Activated naive CD4-positive, alpha-beta T cell (primary cell): ENCODE data around the gene GARIN1A.
"Not testable (repeated sequence)": the region's sequence is repeated elsewhere in the genome, so short reads cannot be mapped to it uniquely, and the experiment has no call there.

ENCODE experiments used
- DNase-seq, 4 experiments: peaks; one replicate each; lab custom pipeline; 2025; lab: John Stamatoyannopoulos, UW

GARIN1A gene

DNA sequence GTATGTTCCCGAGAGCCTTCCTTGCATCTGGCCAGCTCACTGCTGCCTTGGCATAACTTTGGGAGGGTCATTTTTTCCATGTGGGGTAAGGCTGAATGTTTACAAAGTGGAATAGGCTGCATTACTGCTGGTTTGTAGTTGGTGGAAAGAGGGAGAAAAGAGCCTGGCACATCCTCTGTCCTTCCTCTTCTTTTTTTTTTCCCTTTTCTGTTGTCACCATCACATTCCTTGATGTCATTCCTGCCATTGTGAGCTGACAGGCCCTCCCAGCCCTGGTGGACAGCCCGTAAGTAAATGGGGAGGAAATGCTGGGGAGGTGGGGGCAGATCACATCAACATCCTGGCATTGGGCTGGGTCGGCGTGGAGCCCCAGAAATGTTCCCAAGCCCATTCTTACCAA, at the start of gene GARIN1A:
TSS of gene GARIN1A (plus strand) at position 301 of the 400 bp plus-strand sequence. CDS start 106 bp downstream, outside the sequence.
- DNase-seq: no peak

DNA sequence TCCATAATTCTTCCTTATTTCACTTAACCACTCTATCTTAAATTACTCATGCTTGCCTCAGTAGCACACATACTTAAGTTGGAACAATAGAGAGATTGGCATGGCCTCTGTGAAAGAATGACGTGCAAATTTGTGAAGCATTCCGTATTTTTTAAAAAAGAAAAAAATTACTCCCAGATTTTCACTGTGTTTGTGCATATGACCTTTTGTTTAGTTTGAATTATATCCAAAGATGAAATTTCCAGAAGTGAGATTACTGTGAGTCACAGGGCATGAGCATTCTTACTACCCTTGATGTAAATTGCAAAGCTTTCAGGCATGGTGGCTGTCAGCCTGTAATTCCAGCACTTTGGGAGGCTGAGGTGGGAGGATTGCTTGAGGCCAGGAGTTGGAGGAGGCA, 45.0 kb upstream of the GARIN1A start:
- not testable (repeated sequence) for DNase-seq

DNA sequence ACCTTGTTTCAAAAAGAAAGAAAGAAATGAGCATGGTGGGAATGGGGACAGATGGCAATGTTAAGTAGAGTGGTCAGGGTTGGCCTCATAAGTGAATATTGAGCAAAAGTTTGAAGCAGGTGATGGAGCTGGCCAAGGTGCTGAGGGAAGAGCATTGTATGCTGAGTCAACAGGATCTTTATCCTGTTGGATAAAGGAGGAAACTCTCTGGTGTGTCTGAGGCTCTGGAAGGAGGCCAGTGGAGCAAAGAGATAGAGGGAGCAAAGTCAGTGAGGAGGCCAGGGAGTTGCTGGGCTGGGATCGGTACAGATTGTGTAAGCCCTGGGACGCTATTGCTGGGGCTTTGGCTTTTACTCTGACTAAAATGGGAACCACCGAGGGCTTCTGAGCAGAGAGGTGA, 38.2 kb upstream of the GARIN1A start:
- not testable (repeated sequence) for DNase-seq

DNA sequence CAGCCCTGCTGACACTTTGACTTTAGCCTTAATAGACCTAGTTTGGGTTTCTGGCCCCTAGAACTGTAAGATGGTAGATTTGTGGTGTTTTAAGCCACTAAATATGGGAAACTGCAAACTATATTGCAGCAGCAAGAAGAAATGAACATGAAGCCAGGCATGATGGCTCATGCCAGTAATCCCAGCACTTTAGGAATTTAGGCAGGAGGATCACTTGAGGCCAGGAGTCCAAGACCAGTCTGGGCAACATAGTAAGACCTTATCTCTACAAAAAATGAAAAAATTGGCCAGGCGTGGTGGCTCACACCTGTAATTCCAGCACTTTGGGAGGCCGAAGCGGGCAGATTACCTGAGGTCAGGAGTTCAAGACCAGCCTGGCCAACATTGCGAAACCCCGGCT, 26.9 kb upstream of the GARIN1A start:
- DNase-seq: not testable (repeated sequence)

DNA sequence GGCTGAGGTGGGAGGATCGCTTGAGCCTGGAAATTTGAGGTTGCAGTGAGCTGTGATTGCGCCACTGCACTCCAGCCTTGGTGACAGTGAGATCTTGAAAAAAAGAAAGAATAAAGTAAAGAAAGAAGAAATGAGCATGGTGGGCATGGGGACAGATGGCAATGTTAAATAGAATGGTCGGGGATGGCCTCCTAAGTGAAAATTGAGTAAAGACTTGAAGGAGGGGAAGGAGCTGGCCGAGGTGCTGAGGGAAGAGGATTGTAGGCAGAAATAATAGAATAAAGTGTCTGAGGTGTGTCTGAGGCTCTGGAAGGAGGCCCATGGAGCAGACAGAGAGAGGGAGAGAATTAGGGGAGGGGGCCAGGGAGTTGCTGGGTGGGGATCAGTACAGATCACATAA, 26.2 kb upstream of the GARIN1A start:
- not testable (repeated sequence) for DNase-seq

DNA sequence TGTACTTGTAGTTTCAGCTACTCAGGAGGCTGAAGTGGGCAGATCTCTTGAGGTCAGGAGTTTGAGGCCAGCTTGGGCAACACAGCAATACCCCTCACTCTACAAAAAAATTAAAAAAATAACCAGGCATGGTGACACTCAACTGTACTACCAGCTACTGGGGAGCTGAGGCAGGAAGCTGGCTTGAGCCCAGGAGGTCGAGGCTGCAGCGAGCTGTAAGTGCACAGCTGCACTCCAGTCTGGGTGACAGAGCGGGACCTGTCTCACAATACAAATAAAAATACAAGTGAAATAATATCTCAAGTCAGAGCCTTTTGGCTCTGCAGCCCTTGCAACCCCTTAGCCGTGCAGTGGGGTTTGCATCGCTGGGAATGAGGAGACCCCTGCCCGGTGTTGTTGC, 25.2 kb upstream of the GARIN1A start:
- DNase-seq: not testable (repeated sequence)

DNA sequence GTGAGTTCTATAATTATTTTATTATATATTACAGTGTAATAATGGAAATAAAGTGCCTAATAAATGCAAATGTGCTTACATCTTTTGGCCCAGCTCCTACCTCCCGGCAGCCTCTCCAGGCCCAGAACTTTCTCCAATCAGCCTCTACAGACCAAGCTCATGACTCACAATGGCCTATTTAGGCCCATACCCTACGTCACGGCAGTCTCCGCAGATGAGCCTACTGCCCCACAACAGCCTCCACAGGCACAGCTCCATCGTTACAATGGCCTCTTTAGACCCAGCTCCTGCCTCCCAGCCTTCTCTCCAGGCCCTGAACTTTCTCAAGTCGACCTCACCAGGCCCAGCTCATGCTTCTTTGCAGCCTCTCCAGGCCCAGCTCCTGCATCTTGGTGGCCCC, 21.0 kb upstream of the GARIN1A start:
- not testable (repeated sequence) for DNase-seq

DNA sequence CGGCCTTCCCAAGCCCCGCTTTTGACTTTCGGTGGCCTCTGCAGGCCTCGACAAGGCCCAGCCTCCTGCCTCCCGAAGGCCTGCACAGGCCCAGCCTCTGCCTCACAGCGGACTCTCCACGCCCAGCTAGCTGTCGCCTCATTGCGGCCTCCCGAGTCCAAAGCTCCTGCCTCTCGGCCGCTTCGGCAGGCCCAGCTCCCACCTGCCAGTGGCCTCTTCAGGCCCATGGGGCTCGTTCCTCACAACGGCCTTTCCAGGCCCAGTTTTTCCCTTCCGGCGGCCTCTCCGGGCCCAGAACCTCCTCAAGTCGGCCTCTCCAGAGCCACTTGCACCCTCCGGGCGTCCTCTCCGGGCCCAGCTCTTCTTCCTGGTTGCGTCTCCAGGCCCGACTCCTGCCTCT, 19.5 kb upstream of the GARIN1A start:
- DNase-seq: not testable (repeated sequence)

DNA sequence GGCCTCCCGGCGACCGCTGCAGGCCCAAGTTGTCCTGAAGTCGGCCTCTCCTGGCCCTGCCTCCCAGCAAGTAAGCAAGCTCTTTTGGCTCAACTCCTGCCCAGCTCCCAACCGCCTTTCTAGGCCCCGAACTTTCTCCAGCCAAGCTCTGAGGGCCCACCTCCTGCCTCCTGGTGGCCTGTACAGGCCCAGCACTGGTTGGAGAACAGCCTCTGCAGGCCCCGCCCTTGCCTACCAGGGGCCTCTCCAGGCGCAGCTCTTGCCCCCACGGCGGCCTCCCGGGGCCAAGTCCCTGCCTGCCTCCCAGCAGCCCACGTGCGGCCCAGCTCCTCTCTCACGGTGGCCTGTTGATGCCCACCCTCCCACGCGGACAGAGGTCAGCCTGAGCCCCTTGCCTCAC, 18.9 kb upstream of the GARIN1A start:
- DNase-seq: not testable (repeated sequence)

DNA sequence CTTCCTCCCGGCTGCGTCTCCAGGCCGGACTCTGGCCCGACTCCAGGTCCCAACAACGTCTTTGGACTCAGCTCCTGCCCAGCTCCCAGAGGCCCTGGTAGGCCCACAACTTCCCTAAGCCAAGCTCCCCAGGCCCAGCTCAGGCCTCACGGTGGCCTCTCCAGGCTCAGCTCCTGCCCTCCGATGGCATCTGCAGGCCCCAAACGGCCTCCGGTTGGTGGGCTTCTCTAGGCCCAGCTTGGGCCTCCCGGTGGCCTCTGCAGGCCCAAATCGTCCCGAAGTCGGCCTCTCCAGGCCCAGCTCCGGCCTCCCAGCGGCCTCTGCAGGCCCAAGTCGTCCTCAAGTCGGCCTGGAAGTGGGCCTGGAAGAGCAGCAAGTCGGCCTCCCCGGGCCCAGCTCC, 18.0 kb upstream of the GARIN1A start:
- not testable (repeated sequence) for DNase-seq

DNA sequence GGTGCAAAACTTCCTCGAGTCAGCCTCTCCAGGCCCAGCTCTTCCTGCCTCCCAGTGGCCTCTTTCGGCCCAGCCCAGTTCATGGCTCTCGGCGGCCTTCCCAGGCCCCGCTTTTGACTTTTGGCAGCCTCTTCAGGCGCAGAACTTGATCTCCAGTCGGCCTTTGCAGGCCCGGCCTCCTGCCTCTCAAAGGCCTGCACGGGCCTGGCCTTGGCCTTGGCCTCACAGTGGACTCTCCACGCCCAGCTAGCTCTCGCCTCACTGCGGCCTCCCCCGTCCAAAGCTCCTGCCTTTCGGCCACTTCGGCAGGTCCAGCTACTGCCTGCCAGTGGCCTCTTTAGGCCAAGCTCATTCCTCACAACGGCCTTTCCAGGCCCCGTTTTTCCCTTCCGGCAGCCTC, 17.6 kb upstream of the GARIN1A start:
- DNase-seq: not testable (repeated sequence)

DNA sequence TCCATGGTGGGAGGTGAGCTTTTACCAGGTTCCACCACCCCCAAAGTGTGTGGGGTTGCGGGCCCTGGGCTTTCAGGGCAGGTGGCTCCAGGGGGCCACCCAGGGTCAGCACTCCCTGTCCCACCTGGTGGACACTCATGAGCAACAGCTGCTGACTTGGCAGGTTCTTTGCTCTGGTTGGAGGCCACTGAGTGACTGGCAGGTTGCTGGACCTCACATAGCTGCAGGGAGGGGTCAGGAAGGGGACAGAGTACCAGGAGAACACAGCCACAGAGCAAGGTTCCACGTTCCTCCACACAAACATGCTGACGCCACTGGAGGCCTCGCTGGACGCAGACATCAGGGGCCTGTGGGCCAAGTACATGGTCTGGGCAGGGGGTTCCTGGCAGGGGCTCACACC, 13.7 kb upstream of the GARIN1A start:
- DNase-seq: not testable (repeated sequence)

DNA sequence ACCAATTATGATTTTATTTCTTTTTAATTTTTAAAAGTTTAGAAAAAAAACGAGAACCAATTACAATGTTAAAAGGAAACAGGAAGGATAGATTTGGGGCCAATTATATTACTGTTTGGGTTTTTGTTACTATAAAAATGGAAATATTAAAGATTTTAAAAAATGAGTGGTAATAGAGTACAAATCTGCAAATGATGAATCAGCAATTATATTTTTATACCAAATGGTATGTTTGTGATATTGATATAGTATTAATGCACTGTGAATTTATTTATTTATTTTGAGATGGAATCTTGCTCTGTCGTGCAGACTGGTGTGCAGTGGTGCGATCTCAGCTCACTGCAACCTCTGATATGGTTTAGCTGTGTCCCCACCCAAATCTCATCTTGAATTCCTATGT, 11.5 kb upstream of the GARIN1A start:
- DNase-seq: no peak

DNA sequence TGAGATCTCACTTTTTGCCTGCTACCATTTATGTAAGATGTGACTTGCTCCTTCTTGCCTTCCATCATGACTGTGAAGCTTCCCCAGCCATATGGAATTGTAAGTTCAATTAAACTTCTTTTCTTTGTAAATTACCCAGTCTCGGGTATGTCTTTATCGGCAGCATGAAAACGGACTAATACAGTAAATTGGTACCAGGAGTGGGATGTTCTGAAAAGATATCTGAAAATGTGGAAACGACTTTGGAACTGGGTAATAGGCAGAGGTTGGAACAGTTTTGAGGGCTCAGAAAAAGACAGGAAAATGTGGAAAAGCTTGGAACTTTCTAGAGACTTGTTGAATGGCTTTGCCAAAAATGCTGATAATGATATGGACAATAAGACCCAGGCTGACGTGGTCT, 10.6 kb upstream of the GARIN1A start:
- DNase-seq: no peak

DNA sequence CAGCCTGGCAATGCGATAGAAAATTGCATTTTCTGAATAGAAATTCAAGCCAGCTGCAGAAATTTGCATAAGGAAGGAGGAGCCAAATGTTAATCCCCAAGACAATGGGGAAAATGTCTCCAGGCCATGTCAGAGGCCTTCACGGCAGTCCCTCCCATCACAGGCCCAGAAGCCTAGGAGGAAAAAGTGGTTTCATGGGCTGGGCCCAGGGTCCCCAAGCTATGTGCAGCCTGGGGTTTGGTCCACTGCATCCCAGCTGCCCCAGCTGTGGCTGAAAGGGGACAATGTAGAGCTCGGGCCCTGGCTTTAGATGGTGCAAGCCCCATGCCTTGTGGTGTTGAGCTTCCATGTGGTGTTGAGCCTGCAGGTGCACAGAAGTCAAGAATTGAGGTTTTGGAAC, 10.0 kb upstream of the GARIN1A start:
- DNase-seq: no peak

DNA sequence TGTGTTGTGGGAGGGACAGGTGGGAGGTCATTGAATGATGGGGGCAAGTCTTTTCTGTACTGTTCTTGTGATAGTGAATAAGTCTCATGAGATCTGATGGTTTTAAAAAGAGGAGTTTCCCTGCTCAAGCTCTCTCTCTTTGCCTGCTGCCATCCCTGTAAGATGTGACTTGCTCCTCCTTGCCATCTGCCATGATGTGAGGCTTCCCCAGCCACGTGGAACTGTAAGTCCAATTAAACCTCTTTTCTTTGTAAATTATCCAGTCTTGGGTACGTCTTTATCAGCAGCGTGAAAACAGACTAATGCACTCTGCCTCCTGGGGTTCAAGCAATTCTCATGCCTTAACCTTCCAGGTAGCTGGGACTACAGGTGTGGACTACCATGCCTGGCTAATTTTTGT, 8.9 kb upstream of the GARIN1A start:
- DNase-seq: not testable (repeated sequence)

DNA sequence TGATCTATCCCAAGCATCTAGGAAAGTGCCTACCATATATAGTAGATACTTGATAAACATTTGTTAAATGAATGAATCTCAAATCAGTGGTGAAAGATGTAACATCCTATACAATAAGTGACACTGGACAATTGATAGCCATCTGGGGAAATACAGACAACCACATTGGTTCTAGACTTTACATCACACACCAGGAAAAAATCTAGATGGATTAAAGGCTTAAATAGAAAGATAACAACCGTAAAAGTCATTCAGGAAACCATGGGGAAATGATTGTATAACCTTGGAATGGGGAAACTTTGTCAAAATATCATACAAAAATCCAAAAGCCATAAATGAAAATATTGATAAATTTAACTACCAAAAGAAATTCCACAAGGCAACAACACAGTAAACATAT, 7.0 kb upstream of the GARIN1A start:
- DNase-seq: no peak

DNA sequence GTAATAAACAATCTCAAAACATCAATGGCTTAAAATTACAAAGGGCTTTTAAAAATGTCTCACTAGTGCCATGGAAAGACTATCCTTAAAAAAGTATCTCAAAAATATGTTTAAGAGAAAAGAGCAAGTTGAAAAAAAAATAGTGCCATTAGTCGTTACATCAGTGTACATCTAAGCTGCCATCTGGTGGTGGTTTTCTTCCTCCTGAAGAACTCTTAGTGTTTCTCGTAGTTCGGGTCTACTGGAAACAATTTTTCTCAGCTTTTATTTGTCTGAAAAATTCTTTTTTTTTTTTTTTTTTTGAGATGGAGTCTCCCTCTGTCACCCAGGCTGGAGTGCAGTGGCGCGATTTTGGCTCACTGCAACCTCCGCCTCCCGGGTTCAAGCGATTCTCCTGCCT, 5.9 kb upstream of the GARIN1A start:
- no peak for DNase-seq

DNA sequence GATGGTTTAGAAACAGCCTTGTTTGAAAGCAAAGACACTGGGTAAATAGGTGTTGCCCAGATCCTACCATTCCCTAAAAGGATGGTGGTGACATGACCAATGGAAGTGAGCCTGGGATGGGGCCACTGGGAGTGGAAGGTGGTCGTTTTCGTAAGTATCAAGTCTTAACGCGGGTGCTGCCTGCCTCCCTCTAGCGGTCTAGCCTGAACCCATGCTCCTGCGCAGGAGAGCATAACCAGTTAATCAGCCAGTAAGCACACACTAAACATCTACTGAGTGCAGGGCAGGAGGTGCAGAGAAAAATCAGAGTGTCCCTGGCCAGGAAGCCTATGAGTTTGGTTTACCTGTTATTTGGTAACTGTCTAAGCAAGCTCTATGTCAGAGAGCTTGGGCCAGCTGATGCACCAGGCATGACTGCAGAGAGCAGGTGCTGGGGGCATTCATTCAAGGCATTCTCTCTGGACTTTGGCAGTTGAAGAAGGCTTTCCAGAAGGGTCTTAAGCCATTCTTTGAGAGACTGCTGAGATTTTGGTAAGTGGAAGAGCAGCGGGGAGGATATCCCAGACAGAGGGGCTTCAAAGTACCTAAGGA, 930 bp downstream of the GARIN1A start:
- peak in 1 of 4 experiments; percentile 6 for DNase-seq

DNA sequence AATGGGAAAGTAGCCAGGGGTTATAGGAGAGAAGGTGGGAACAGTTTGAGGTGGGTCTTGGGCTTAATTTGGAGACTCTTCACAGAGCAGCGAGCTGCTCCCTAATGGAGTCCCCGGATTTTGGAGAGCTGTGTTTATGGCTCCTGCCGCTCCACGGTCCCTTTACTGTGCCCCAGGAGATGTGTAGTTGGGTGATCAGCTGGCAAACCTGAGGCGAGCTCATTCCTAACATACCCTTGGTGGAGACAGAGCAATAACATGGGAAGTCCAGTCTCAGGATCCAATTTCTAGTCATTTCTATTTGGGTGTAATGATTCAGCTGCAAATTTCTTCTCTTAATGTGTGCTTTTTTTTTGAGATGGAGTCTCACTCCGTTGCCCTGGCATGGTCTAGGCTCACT, 1.5 kb downstream of the GARIN1A start:
- DNase-seq: no peak

DNA sequence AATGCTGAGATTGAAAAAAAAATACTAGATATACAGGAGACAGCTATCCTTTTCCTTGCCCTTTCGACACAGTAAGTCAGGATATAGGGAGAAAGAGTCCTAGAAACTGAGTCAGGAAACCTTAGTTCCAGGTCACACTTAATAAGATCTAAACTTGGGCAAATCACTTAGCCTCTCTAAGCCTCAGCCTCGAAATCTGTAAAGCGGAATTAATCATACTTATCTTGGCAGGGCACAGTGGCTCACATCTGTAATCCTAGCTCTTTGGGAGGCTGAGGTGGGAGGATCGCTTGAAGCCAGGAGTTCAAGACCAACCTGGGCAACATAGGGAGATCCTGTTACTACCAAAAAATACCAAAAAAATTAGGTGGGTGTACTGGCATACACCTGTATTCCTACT, 4.6 kb downstream of the GARIN1A start:
- no peak for DNase-seq

DNA sequence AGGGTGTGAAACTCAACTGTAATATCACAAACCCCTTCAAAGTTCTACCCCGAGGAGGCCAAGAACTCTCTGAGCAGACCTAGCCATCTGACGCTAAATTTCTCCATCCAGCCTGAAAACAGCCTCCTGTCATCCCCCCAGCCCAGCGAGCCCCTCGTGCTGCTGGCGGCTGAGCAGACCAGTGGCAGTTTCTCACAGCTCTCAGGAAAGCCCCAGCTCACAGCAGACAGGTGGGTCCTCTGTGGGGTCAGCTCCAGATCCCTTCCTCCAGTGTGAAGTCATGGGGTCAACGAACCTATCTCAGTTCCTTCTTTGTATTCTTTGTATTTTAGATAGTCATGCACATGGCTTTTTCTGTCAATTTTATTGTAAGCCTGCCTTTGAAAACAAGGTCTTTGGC, 7.8 kb downstream of the GARIN1A start:
- no peak for DNase-seq

DNA sequence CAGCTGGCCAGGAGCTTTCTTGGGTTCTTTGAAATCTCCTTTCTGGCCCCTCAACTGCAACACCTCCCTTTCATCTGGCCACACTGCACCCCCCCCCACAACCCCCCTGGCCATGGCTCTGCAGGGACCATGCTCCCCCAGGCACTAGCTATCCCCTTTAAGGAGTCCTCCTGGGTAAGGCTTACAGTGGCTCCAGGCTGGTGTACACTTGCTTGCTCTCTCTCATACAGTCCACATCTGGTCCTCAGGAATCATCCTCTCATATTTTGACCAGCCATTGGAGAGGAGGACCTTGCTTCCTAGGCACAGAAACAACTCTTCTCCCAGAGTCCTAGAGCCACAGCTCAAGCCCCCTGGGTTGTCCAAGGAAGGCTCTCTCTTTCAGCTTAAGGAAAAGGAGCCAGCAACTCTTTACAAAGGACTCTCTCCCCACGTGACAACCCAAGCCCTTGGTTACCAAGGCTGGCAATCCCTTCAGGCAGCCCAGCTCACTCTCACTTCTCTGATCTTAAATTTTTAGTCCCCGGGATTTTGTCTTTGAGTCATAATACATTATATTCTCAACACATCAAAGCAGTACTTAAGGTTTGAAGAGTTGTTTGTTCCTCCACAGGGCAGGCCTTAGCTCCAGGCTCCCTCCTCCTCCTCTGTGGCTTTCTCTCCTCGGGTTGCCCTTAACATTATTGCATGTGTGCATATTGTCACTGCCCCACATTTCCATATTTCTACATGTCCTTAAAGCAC, 9.9 kb downstream of the GARIN1A start:
- DNase-seq: no peak

DNA sequence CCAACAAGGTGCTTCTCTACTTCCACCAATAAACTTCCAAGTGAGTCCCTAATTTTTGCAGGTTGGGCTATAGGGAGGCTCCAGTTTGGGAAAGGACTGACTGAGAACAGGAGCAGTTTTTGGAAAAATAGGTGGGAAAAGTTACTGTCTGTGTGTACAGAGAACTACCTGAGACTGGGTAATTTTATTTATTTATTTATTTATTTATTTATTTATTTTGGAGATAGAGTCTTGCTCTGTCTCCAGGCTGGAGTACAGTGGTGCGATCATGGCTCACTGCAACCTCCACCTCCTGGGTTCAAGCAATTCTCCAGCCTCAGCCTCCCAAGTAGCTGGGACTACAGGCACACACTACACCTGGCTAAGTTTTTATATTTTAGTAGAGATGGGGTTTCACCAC, 11.2 kb downstream of the GARIN1A start:
- not testable (repeated sequence) for DNase-seq
